ENCODE results near the gene ESRRA. TPM values are rescaled to one million over a fixed set of nuclear protein-coding genes. Genes with fewer than 3 reads are reported as not detected.

Gene ESRRA
- total and polyA plus RNA-seq, 9 of the 15 experiments (the other 6 are each of a cell fraction or from before 2014, with no cell fraction given) = 0.27 to 89.7 (median 23.7) TPM

- TF ChIP-seq, protein P1, sequence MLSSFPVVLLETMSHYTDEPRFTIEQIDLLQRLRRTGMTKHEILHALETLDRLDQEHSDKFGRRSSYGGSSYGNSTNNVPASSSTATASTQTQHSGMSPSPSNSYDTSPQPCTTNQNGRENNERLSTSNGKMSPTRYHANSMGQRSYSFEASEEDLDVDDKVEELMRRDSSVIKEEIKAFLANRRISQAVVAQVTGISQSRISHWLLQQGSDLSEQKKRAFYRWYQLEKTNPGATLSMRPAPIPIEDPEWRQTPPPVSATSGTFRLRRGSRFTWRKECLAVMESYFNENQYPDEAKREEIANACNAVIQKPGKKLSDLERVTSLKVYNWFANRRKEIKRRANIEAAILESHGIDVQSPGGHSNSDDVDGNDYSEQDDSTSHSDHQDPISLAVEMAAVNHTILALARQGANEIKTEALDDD (IDR thresholded peaks at IDR 0.05) = no peak
- TF ChIP-seq RERE (CRISPR knock-in tag; IDR thresholded peaks at IDR 0.05; ENCODE audit: borderline replicate concordance) = no peak
- TF ChIP-seq ZFX (CRISPR knock-in tag; IDR thresholded peaks at IDR 0.05) = no peak
- TF ChIP-seq ZBTB2 (IDR thresholded peaks at IDR 0.05) = no peak
Measured at GRCh38 chr11:64338716-64339115, 33.4 kb downstream of the ESRRA start (continued).
